GM19395 (cell line): ENCODE data around the gene MRPL34.
"Not testable (repeated sequence)": the region's sequence is repeated elsewhere in the genome, so short reads cannot be mapped to it uniquely, and the experiment has no call there.

Experiments
- ATAC-seq: cut with Tn5 transposase; IDR thresholded peaks from one replicate; pipeline ENCODE4 v1.9.1; 2021; ENCODE audit warnings: mild to moderate bottlenecking, moderate library complexity; ENCODE audit not compliant: unreplicated experiment

Gene MRPL34

DNA sequence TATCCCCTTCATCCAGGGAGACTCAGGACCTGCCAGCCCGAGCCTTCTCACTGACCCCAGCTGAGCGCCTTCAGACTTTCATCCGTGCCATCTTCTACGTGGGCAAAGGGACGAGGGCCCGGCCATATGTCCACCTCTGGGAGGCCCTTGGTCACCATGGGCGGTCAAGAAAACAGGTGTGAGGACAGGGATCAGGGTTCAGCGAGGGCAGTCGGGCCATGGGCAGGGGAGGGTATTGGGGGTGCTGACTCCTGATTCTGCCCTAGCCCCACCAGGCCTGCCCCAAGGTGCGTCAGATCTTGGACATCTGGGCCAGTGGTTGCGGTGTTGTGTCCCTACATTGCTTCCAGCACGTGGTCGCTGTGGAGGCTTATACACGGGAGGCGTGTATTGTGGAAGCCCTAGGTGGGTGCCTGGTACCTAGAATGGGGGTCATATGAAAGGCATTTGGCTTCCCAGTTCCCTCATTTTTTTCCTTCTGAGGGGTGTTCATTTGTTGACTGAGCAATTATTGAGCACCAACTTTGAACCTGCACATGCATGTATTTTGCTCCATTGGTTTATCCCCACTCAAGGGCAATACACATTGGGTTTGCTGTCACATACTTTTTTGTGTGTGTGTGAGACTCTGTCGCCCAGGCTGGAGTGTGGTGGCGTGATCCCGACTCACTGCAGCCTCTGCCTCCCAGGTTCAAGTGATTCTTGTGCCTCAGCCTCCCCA, 20.1 kb upstream of the MRPL34 start:
- no peak for ATAC-seq

- no peak for ATAC-seq
These were observed 19.4 kb upstream of the MRPL34 start for GRCh38 chr19:17286263-17286662.

DNA sequence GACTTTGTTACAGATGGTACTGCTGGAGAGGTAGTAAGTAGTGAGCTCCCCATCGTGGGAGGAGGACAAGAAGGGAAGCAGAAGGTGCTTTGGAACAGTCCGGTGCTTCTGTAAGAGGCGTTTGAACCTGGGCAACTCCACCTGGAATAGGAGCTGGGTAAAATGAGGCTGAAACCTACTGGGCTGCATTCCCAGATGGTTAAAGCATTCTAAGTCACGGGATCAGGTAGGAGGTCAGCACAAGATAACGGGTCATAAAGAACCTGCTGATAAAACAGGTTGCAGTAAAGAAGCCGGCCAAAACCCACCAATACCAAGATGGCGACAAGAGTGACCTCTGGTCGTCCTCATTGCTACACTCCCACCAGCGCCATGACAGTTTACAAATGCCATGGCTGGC, 18.9 kb upstream of the MRPL34 start:
- no peak for ATAC-seq

DNA sequence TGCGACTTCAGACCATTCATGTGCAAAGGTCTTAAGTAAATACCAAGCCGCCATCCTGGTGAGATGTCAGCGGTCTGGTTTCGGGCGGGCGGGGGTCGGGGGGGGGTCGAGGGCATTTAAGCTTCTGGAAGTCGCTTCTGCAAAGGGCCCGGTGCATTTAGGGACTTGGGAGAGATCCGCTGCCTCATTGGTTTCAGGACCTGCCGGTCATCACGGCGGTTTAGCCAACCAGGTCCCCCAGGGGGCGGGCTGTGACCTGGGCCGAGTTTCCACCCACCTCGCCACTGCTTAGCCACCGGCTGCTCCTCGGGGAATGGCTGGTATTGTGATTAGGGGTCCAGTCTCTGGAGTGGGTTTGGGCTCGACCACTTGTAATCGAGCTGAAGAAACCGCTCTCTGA, 16.2 kb upstream of the MRPL34 start:
- no peak for ATAC-seq

GRCh38 chr19:17292301-17293074, 13.2 kb upstream of the MRPL34 start:
- ATAC-seq: peak; percentile 88

DNA sequence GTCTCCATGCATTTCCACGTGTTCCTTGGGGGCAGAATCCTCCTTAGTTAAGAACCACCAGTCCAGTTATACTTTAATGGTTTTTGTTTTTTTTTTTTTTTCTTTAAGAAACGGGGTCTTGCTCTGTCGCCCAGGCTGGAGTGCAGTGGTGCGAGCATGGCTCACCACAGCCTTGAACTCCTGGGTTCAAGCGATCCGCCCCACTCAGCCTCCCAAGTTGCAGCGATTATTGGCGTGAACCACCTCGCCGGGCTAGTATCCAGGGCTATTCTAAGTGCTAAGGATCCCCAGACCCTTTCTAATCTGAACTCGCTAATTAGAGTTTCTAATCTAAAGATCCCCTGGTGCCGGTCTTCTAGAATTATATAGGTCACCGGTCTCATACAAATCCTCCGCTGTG, 12.1 kb upstream of the MRPL34 start:
- no peak for ATAC-seq

DNA sequence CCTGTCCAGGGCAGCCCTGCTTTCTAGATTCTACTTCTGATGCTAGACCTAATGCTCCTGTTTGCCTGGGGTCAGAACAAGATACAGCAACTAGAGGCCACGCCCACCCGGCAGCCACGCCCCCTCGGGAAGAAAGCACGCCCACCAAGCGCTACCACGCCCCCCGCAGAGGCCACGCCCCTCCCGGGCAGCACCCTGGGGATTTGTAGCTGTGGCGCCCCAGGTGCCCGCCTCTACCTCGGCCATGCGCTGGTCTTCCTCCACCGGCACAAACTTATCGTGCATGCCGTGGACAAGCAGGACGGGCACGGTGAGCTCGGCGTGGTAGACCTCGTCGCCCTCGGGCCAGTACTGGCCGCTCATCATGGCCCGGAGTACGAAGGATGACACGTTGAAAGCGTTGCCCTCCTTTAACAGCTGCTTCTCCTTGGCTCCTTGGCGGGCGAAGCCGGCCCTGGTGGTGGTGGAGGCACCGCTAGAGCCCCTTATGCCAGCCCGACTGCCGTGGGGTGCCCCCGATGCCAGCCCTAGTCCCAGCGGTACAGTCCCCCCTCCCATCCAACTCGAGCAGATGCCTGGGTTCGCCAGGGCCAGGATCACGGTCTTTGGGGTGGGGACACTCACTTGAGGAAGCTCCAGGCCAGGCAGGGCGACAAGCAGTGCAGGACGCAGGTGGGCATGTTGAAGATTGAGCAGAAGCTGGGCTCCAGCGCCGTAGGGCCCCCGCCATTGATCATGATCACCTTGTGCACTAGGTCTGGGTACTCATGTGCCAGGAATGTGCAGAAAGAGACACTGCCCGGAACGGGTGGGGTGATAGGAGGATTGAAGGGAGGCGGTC, 11.4 kb upstream of the MRPL34 start:
- no peak for ATAC-seq

- not testable (repeated sequence) for ATAC-seq
These were observed 10.1 kb upstream of the MRPL34 start for GRCh38 chr19:17295551-17295950.

- ATAC-seq: no peak
These were observed 9.4 kb upstream of the MRPL34 start for GRCh38 chr19:17296273-17296672.

DNA sequence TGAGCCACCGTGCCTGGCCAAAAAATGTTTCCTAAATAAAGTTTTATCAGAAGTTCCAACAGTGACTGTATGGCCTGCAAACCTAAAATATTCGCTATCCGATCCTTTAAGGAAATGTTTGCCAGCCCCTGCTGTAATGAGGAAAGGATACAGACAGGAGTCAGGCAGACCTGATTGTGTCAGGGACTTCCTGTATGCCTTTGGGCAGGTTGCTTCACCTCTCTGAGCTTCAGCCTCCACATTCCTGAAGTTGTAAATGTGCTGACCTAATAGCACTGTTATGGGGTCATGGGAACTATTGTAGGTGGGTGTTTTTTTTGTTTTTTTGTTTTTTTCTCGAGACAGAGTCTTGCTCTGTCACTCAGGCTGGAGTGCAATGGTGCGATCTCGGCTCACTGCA, 8.7 kb upstream of the MRPL34 start:
- ATAC-seq: no peak

- ATAC-seq: no peak
These were observed 4.6 kb upstream of the MRPL34 start for GRCh38 chr19:17300992-17301619.

GRCh38 chr19:17302391-17303166, 3.1 kb upstream of the MRPL34 start:
- no peak for ATAC-seq

GRCh38 chr19:17303167-17303939, 2.3 kb upstream of the MRPL34 start, which contains the start of gene ABHD8:
Gene ABHD8 (minus strand): TSS chr19:17303425. CDS start chr19:17301616, 1,809 bp downstream.
- ATAC-seq: peak; percentile 59

DNA sequence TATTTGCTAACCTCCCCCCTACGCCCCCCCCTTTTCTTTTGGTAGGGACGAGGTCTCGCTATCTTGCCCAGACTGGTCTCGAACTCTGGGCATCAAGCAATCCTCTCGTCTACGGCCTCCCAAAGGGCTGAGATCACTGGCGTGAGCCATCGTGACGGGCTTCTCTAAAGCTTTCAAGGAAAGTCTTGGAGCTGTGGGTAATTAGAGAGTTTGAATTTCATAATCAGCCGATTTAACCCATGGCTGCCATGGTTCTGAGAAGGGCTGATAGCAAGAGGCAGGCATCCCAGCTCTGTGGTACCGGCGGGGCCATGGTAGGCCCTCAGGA, 1.8 kb upstream of the MRPL34 start:
- no peak for ATAC-seq

GRCh38 chr19:17304386-17305215, 1.1 kb upstream of the MRPL34 start:
- ATAC-seq: no peak

DNA sequence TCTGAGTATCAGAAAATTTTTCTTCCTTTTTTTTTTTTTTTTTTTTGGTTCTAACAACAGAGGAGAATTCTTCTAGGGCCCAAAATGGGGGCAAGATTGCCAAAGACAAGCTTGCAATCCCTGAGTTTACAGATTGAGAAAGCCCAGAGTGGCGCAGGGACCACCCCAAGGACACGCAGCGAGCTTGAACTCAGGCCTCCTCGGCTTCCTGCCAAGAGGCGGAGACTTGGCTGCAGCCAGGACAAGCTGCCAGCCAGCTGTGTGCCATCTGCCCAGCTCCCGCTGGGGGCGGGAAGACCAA, 506 bp upstream of the MRPL34 start:
- no peak for ATAC-seq

GRCh38 chr19:17306285-17306714, 628 bp downstream of the MRPL34 start:
- ATAC-seq: no peak

DNA sequence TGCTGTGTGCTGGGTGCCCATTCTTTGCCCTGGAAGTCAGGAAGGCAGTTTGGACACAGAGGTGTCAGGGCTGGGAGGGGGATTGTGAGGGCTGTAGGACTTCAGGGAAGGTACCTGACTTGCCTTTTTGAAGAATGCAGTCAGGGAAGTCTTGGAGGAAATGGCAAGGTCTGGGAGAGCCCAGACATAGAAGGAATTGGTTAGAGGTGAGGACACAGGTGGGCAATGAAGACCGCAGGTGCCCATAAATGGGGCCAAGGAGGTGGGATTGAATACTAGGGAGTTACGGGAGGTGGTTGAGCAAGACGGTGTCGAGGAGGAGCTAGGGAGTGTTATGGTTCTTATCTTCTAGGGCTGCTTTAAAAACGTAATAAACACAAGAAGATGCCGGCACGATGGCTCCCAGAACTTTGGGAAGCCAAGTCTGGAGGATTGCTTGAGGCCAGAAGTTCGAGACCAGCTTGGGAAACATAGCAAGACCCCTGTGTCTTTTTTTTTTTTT, 2.3 kb downstream of the MRPL34 start:
- ATAC-seq: no peak
